IMR-90 (cell line): Measurements from ENCODE around the gene MCM8. TPM values are rescaled to one million over a fixed set of nuclear protein-coding genes. Genes with fewer than 3 reads are reported as not detected.

Experiments used
- ATAC-seq: fragments of 200-7000 bp; cut with Tn5 transposase; 2 replicates; pipeline ENCODE4 v1.9.1; 2020; ENCODE audit warnings: low read depth, mild to moderate bottlenecking, moderate library complexity
- BruUV-seq: library from RNA; stranded (reverse); fragments of 400-500 nt; replicated peaks from 2 replicates; lab custom pipeline; 2021; lab: Mats Ljungman, UMichigan
- CTCF ChIA-PET: fragments of 300-600 bp; formaldehyde crosslinking; extraction: SDS; loops from one replicate; lab custom pipeline; 2021; ENCODE audit warnings: antibody characterized with exemption; lab: Yijun Ruan, JAX
- POLR2A ChIA-PET: fragments of 300-600 bp; sonication (Branson Sonifier 250); formaldehyde crosslinking; loops from one replicate; lab custom pipeline; 2022; ENCODE audit warnings: antibody characterized with exemption; ENCODE audit not compliant: unreplicated experiment; lab: Charles Lee
- DNase-seq: peaks from one replicate; pipeline ENCODE4 v3.0.0; 2013
- H2AFZ ChIP-seq: replicated peaks from 2 replicates; pipeline ENCODE3; 2013; ENCODE audit warnings: low read length, mild to moderate bottlenecking; ENCODE audit not compliant: poor library complexity
- H2AK5ac ChIP-seq: 2 replicates; pipeline ENCODE4 v1.6.1; 2013; ENCODE audit warnings: low read depth, low read length, inconsistent platforms
- H2AK9ac ChIP-seq: replicated peaks from 2 replicates; pipeline ENCODE3; 2013; ENCODE audit warnings: mild to moderate bottlenecking, low read depth, low read length, moderate library complexity; ENCODE audit not compliant: poor library complexity
- H2BK120ac ChIP-seq: 2 replicates; pipeline ENCODE4 v1.6.1; 2013; ENCODE audit warnings: low read depth, low read length, inconsistent platforms
- H2BK15ac ChIP-seq: 3 replicates; pipeline ENCODE4 v1.6.1; 2013; ENCODE audit warnings: low read depth, low read length, inconsistent platforms
- H2BK20ac ChIP-seq: 2 replicates; pipeline ENCODE4 v1.6.1; 2013; ENCODE audit warnings: low read depth, mild to moderate bottlenecking, inconsistent platforms, low read length, moderate library complexity
- H2BK5ac ChIP-seq: 2 replicates; pipeline ENCODE4 v1.6.1; 2013; ENCODE audit warnings: mild to moderate bottlenecking, low read depth, low read length, inconsistent platforms; ENCODE audit not compliant: poor library complexity, severe bottlenecking
- H3K14ac ChIP-seq: replicated peaks from 2 replicates; pipeline ENCODE4 v1.6.1; 2013; ENCODE audit warnings: low read depth, low read length, inconsistent platforms
- H3K18ac ChIP-seq: 2 replicates; pipeline ENCODE4 v1.6.1; 2013; ENCODE audit warnings: low read depth, low read length, control low read depth
- H3K23ac ChIP-seq: 2 replicates; pipeline ENCODE4 v1.6.1; 2013; ENCODE audit warnings: low read depth, low read length, inconsistent platforms
- H3K27ac ChIP-seq: 2 replicates; pipeline ENCODE4 v1.5.1; 2013; ENCODE audit warnings: mild to moderate bottlenecking, control low read depth, low read length; ENCODE audit not compliant: insufficient read depth
- H3K27me3 ChIP-seq: 2 replicates; pipeline ENCODE4 v1.6.1; 2013; ENCODE audit warnings: low read length; ENCODE audit not compliant: control insufficient read depth, insufficient read depth
- H3K36me3 ChIP-seq: 2 replicates; pipeline ENCODE4 v1.6.1; 2013; ENCODE audit warnings: low read length, mixed read lengths; ENCODE audit not compliant: control insufficient read depth, insufficient read depth
- H3K4ac ChIP-seq: 2 replicates; pipeline ENCODE4 v1.6.1; 2013; ENCODE audit warnings: low read depth, low read length, inconsistent platforms
- H3K4me1 ChIP-seq: 2 replicates; pipeline ENCODE4 v1.6.1; 2013; ENCODE audit warnings: low read length, mixed read lengths; ENCODE audit not compliant: control insufficient read depth, insufficient read depth
- H3K4me2 ChIP-seq: 2 replicates; pipeline ENCODE4 v1.6.1; 2013; ENCODE audit warnings: low read depth, mild to moderate bottlenecking, control low read depth, low read length, moderate library complexity
- H3K4me3 ChIP-seq: 2 replicates; pipeline ENCODE4 v1.5.1; 2013; ENCODE audit warnings: low read depth, mild to moderate bottlenecking, control low read depth, low read length, moderate library complexity; ENCODE audit not compliant: insufficient read depth
- H3K56ac ChIP-seq: 2 replicates; pipeline ENCODE4 v1.6.1; 2013; ENCODE audit warnings: low read length, inconsistent platforms; ENCODE audit not compliant: insufficient read depth; ENCODE audit errors: extremely low read depth
- H3K79me1 ChIP-seq, 2 experiments: 2 replicates each; pipeline ENCODE4 v1.6.1; 2013; ENCODE audit warnings: low read length in 2 of 2, inconsistent platforms in 1 of 2, low read depth in 1 of 2
- H3K9ac ChIP-seq: 2 replicates; pipeline ENCODE4 v1.6.1; 2013; ENCODE audit warnings: low read depth, low read length, control low read depth
- H3K9me1 ChIP-seq: 2 replicates; pipeline ENCODE4 v1.6.1; 2013; ENCODE audit warnings: low read length, inconsistent platforms; ENCODE audit not compliant: insufficient read depth
- H3K9me3 ChIP-seq: 2 replicates; pipeline ENCODE4 v1.6.1; 2013; ENCODE audit warnings: low read length; ENCODE audit not compliant: control insufficient read depth, insufficient read depth
- H4K20me1 ChIP-seq: 2 replicates; pipeline ENCODE4 v1.6.1; 2013; ENCODE audit warnings: low read length, inconsistent platforms; ENCODE audit not compliant: insufficient read depth
- H4K5ac ChIP-seq: 2 replicates; pipeline ENCODE4 v1.6.1; 2013; ENCODE audit warnings: mild to moderate bottlenecking, low read depth, low read length, control low read depth
- H4K8ac ChIP-seq, 2 experiments: 2 replicates each; pipeline ENCODE4 v1.6.1; 2013; ENCODE audit warnings: low read depth in 2 of 2, low read length in 2 of 2, control low read depth in 1 of 2, inconsistent platforms in 1 of 2
- H4K91ac ChIP-seq: 2 replicates; pipeline ENCODE4 v1.6.1; 2013; ENCODE audit warnings: low read depth, low read length, inconsistent platforms; ENCODE audit not compliant: insufficient read depth
- BHLHE40 ChIP-seq: fragments of 150-350 bp; IDR thresholded peaks from 2 replicates; pipeline ENCODE4 v1.6.1; 2016; ENCODE audit warnings: mild to moderate bottlenecking, low read depth, low read length
- CEBPB ChIP-seq: IDR thresholded peaks from 2 replicates; pipeline ENCODE4 v1.6.1; 2012; ENCODE audit warnings: low read depth, low read length, improper control_type of control experiment
- CHD1 ChIP-seq: IDR thresholded peaks from 2 replicates; pipeline ENCODE4 v1.6.1; 2012; ENCODE audit warnings: low read depth, low read length, improper control_type of control experiment
- CTCF ChIP-seq: conservative IDR thresholded peaks from 2 replicates; pipeline ENCODE4 v1.5.1; 2012; ENCODE audit warnings: mild to moderate bottlenecking, low read depth, low read length, improper control_type of control experiment
- ELK1 ChIP-seq: fragments of 150-350 bp; IDR thresholded peaks from 2 replicates; pipeline ENCODE4 v1.6.1; 2016; ENCODE audit warnings: low read depth, mild to moderate bottlenecking, low read length, moderate library complexity, borderline replicate concordance
- FOS ChIP-seq: fragments of 150-350 bp; IDR thresholded peaks from 2 replicates; pipeline ENCODE4 v1.6.1; 2016; ENCODE audit warnings: low read depth, low read length
- MAFK ChIP-seq: IDR thresholded peaks from 2 replicates; pipeline ENCODE4 v1.6.1; 2012; ENCODE audit warnings: low read depth, low read length, improper control_type of control experiment
- MAZ ChIP-seq: IDR thresholded peaks from 2 replicates; pipeline ENCODE4 v1.6.1; 2012; ENCODE audit warnings: low read depth, mild to moderate bottlenecking, low read length, improper control_type of control experiment, moderate library complexity, borderline replicate concordance
- MXI1 ChIP-seq: IDR thresholded peaks from 2 replicates; pipeline ENCODE4 v1.6.1; 2012; ENCODE audit warnings: low read depth, mild to moderate bottlenecking, low read length, moderate library complexity, borderline replicate concordance
- NFE2L2 ChIP-seq: fragments of 150-350 bp; IDR thresholded peaks from 2 replicates; pipeline ENCODE4 v1.6.1; 2016; ENCODE audit warnings: low read depth, mild to moderate bottlenecking, low read length
- POLR2A ChIP-seq: IDR thresholded peaks from 2 replicates; pipeline ENCODE4 v1.6.1; 2012; ENCODE audit warnings: mild to moderate bottlenecking, low read depth, low read length
- RAD21 ChIP-seq: IDR thresholded peaks from 2 replicates; pipeline ENCODE4 v1.6.1; 2012; ENCODE audit warnings: low read length, improper control_type of control experiment
- RCOR1 ChIP-seq: IDR thresholded peaks from 2 replicates; pipeline ENCODE4 v1.6.1; 2012; ENCODE audit warnings: mild to moderate bottlenecking, low read length, improper control_type of control experiment; ENCODE audit not compliant: insufficient replicate concordance
- RFX5 ChIP-seq: IDR thresholded peaks from 2 replicates; pipeline ENCODE4 v1.8.0; 2012; ENCODE audit warnings: low read depth, mild to moderate bottlenecking, low read length, moderate library complexity
- SMC3 ChIP-seq: fragments of 150-350 bp; IDR thresholded peaks from 2 replicates; pipeline ENCODE4 v1.6.1; 2016; ENCODE audit warnings: low read depth, mild to moderate bottlenecking, antibody characterized with exemption, low read length, moderate library complexity
- USF2 ChIP-seq: fragments of 150-350 bp; IDR thresholded peaks from 2 replicates; pipeline ENCODE4 v1.6.1; 2017; ENCODE audit warnings: mild to moderate bottlenecking, antibody characterized with exemption, low read length, low read depth
- WGBS, 2 experiments: methylation state at CpG; one replicate each; pipeline versions ENCODE4 v1.1.5 to v1.1.7; 2013; ENCODE audit warnings: missing lambda C conversion rate in 2 of 2; ENCODE audit not compliant: insufficient read length in 1 of 2; ENCODE audit errors: extremely low coverage in 2 of 2; 5-methylcytosine and 5-hydroxymethylcytosine counted together
- dilution Hi-C: fragments of 300-500 bp; cut with HindIII; formaldehyde crosslinking; loops from one replicate; pipeline ENCODE4 v1.14.3; 2018; ENCODE audit warnings: low sequenced_read_pairs; ENCODE audit not compliant: unreplicated experiment
- in situ Hi-C: fragments of 300-500 bp; cut with MboI; formaldehyde crosslinking; loops from 3 replicates; pipeline ENCODE4 v1.14.3; 2019; ENCODE audit warnings: low sequenced_read_pairs, inconsistent platforms, mixed read lengths
- intact Hi-C: fragments of 100-400 bp; cut with micrococcal nuclease; formaldehyde crosslinking; loops from 2 replicates; pipeline ENCODE4 v1.10.0; 2022
- polyA plus RNA-seq, 3 experiments: library from polyadenylated mRNA; depleted of rRNA; stranded (reverse); fragments of >200 nt; gene quantifications; 2 replicates each; pipeline ENCODE4 v1.2.3, GENCODE V29; 2012; ENCODE audit warnings: low replicate concordance in 1 of 3
- total RNA-seq: library from RNA; depleted of rRNA; stranded (reverse); fragments of >200 nt; gene quantifications from 2 replicates; pipeline ENCODE4 v1.2.3, GENCODE V29; 2012

MCM8 gene
- total and polyA plus RNA-seq, 2 of the 4 experiments (the other 2 are of a cell fraction) = 4.2 to 11.5 TPM

GRCh38 chr20:6007529-6008103 is 57.2 kb downstream of the MCM8 start:
- no peaks in the 10 kb centered on the region for H3K27me3 ChIP-seq
- H3K27ac ChIP-seq = no peak overlapping the region
- no peak overlapping the region for H3K4ac ChIP-seq
- H4K8ac ChIP-seq = no peak overlapping the region
- no peak overlapping the region for H2BK5ac ChIP-seq
- H3K4me3 ChIP-seq = peak overlapping the region; percentile 92
- no peak for TF ChIP-seq MAZ
- no peak for TF ChIP-seq FOS
- no peak for TF ChIP-seq USF2
- TF ChIP-seq RAD21 = no peak
- no peak for TF ChIP-seq CEBPB
- no peak for TF ChIP-seq ELK1
- TF ChIP-seq BHLHE40 = no peak
- TF ChIP-seq CHD1 = no peak
- no peak for TF ChIP-seq MXI1
- no peak for TF ChIP-seq SMC3
- TF ChIP-seq POLR2A = no peak
- TF ChIP-seq CTCF = no peak
- no peak for TF ChIP-seq RCOR1
- TF ChIP-seq NFE2L2 = no peak
- no peak for TF ChIP-seq MAFK
- TF ChIP-seq RFX5 = no peak
- ATAC-seq (no peak), DNase-seq (no peak)
- H4K20me1 ChIP-seq = peaks cover 24% of the 10 kb centered on the region
- H2BK20ac ChIP-seq = no peak overlapping the region
- H3K23ac ChIP-seq = peak overlapping the region; percentile 92; the same call in 1 of the 2 replicates
- H3K9me3 ChIP-seq = no peaks in the 10 kb centered on the region
- H2BK15ac ChIP-seq = no peak overlapping the region
- H3K14ac ChIP-seq = no peak overlapping the region
- peak overlapping the region; percentile 98 for H3K4me2 ChIP-seq
- no peak overlapping the region for H2AFZ ChIP-seq
- 0 out of 2 replicates have a peak overlapping the region, but pooled peaks have one; percentile 27 for H3K9ac ChIP-seq
- ChIA-PET CTCF (interaction anchor here (1.2 kb wide), 1 partner anchor 10 kb away, joined by 3 read pairs; no protein-coding TSS in a partner anchor), POLR2A (interaction anchor here (1.0 kb wide), 1 partner anchor 478 kb away, joined by 3 read pairs; no protein-coding TSS in a partner anchor)
- TSS peak; percentile 51 for BruUV-seq
- peaks cover 3% of the 10 kb centered on the region for H3K9me1 ChIP-seq
- dilution Hi-C loops (no loop called here), intact Hi-C loops (loop anchor here (1.0 kb wide), 1 partner anchor 478 kb away; no protein-coding TSS in a partner anchor), in situ Hi-C loops (no loop called here)
- peaks cover 10% of the 10 kb centered on the region for H3K36me3 ChIP-seq
- H4K91ac ChIP-seq = no peak overlapping the region
- H3K18ac ChIP-seq = no peak overlapping the region
- no peak overlapping the region for H4K5ac ChIP-seq
- H3K79me1 ChIP-seq = peaks cover 11 to 41% of the 10 kb centered on the region in 2 experiments
- H3K56ac ChIP-seq = no peak overlapping the region
- no CpG with 5 or more reads among the region's 3 CpGs for WGBS, 2 experiments
- no peak overlapping the region for H2AK5ac ChIP-seq
- H3K4me1 ChIP-seq = peaks cover 3% of the 10 kb centered on the region
- H2BK120ac ChIP-seq = no peak overlapping the region
- H2AK9ac ChIP-seq = no peak overlapping the region
